Subcutaneous adipose tissue (tissue), 4 donors: Measurements from ENCODE around the gene PELO. TPM values are rescaled to one million over a fixed set of nuclear protein-coding genes. Genes with fewer than 3 reads are reported as not detected.

ENCODE experiments used
- total RNA-seq, 4 donors: library from RNA; depleted of rRNA; stranded (reverse); fragments of >200 nt; gene quantifications; one replicate each; pipeline ENCODE4 v1.1.0, GENCODE V29; 2016
- TF ChIP-seq, protein P1 (sequence below): fragments of 450-650 bp; IDR thresholded peaks from one replicate; pipeline ENCODE4 v1.5.1; 2016; ENCODE audit warnings: low read depth, mild to moderate bottlenecking, control low read depth, antibody characterized with exemption, moderate library complexity

Gene PELO
- total RNA-seq, 4 donors from 2014 or later, result 8.8 to 23.9 (median 11.9) TPM

DNA sequence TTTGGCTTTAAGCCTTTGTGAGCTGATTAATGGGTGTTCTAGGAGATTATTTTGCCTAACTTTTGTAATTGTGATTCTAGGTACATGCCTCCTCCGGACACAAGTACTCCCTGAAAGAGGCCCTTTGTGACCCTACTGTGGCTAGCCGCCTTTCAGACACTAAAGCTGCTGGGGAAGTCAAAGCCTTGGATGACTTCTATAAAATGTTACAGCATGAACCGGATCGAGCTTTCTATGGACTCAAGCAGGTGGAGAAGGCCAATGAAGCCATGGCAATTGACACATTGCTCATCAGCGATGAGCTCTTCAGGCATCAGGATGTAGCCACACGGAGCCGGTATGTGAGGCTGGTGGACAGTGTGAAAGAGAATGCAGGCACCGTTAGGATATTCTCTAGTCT, 13.6 kb downstream of the PELO start:
- TF ChIP-seq, protein P1, sequence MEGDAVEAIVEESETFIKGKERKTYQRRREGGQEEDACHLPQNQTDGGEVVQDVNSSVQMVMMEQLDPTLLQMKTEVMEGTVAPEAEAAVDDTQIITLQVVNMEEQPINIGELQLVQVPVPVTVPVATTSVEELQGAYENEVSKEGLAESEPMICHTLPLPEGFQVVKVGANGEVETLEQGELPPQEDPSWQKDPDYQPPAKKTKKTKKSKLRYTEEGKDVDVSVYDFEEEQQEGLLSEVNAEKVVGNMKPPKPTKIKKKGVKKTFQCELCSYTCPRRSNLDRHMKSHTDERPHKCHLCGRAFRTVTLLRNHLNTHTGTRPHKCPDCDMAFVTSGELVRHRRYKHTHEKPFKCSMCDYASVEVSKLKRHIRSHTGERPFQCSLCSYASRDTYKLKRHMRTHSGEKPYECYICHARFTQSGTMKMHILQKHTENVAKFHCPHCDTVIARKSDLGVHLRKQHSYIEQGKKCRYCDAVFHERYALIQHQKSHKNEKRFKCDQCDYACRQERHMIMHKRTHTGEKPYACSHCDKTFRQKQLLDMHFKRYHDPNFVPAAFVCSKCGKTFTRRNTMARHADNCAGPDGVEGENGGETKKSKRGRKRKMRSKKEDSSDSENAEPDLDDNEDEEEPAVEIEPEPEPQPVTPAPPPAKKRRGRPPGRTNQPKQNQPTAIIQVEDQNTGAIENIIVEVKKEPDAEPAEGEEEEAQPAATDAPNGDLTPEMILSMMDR, result no peak

DNA sequence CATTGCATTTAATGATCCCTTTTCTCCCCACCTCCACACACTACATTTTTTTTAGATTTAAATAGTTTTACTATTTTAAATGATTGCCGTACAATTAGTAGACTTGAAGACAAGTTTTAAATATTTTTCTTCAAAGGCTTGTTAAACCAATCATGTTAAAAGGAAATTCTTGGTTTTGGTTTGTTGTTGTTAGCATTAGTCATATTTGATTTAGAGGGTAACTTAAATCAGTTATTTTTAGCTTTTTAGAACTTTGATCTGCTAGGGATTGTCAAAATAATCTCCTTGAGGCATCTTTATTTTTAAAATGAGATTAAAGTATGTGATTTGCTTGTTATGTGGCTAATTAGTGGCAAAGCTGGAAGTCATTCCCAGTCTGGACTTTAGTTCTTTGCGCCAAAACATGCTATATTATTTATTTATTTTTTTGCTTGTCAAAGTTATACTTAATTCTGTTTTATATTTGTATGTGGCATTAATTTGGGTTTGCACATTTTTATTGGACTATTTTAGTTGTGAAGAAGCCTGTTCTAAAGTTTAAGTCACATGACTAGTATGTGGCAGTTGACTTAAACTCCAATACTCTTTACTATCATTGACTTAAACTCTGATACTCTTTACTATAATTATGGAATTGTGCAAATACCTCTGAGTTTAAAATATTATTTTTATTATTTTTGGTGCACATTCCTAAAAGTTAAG, 14.7 kb downstream of the PELO start:
- TF ChIP-seq, protein P1, result no peak

DNA sequence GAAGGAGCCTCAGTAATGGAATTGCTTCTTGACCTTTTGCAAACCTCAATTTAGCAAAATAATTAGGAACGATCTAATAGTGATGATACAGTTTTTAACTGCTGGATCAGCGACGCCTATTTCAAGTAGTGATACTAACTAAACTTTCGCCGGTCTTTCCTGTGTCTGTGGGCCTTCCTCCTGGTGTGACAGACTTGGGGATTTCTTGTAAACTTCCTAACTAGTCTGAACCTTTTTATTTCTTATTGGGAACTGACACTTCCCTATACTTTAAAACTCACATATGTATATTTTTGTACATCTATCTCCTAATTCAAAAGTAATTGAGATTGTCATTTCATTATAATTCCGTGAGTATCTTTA, 15.2 kb downstream of the PELO start:
- TF ChIP-seq, protein P1, result no peak

DNA sequence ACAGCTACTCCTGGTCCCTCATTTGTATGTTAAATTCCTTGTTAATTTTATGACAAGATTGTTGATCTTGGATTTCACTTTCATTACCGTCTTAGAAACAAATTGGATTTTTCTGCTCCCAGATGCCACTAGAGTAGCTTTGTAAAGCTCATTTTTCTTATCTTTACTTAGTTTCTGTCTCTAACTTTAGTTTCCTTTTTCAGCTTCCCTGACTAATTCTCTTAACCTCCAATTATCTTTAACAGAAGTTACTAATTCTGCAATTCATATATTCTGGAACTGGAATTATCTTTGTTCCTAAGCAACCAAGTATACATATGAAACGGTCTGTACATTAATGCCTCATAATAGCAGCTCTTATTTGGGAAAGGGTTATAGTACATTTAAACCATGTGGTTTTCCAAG, 16.7 kb downstream of the PELO start:
- TF ChIP-seq, protein P1, result no peak

DNA sequence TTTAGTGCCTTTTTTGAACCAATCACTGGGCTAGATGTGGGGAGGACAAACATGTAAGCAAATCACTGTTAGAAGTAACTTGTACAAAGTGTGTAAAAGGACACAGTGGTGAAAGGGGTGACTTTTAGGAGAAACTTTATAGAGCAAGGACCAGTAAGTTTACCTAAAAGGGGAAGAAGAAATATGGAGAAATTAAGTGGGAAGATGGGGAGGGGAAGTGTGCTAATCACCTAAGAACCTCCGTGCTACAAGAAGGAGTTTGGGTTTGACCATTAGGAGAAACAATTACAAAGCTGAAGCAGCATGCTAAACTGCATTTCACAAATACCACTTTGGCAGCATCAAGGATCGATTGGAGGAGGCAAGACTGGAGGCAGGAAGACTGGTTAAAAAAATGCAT, 17.3 kb downstream of the PELO start:
- TF ChIP-seq, protein P1, result no peak

DNA sequence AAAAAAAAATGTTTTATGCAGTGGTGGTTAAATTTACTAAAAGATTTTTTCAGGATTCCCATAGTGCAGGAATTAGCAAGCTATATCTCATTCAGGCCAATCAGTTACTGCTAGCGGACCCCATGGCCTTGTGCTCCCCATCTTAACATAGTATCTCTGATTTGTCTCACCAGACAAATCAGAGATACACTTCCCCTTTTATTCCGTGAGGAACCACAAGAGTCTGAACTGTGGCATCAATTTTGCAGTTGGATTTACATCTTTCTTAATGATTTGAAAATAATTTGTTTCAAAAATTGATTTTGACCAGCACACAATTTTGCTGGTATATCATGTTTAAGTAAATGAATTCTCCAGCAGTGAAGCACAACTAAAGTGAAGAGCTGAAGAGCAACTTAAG, 17.9 kb downstream of the PELO start:
- TF ChIP-seq, protein P1, result no peak

DNA sequence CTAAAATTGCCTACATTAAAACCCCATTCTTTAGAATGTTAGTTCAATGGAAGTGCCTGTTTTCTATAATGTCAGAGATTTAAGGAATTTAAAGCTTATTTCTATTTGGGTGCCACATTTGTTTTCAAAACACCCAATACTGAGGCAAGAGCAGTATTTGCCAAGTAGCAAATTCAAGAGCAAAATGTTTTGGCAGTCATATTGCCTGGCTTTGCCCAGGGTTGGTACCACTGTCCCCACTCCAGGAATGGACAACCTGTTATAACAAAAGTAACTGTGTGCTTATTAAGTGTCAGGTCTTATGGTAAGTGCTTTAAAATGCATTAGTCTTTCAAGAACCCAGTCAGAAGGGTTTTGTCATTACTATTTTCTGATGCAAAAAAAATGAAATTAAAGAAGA, 19.3 kb downstream of the PELO start:
- TF ChIP-seq, protein P1, result no peak
